GM21528 (cell line): ENCODE results near the gene SUPT3H.
A peak's percentile ranks its signal among the peaks of the same experiment; 100 is the strongest.

ENCODE experiments used
- ATAC-seq: cut with Tn5 transposase; IDR thresholded peaks from one replicate; pipeline ENCODE4 v1.9.1; 2021; ENCODE audit warnings: mild to moderate bottlenecking, moderate library complexity; ENCODE audit not compliant: unreplicated experiment, low FRiP score

SUPT3H gene

DNA sequence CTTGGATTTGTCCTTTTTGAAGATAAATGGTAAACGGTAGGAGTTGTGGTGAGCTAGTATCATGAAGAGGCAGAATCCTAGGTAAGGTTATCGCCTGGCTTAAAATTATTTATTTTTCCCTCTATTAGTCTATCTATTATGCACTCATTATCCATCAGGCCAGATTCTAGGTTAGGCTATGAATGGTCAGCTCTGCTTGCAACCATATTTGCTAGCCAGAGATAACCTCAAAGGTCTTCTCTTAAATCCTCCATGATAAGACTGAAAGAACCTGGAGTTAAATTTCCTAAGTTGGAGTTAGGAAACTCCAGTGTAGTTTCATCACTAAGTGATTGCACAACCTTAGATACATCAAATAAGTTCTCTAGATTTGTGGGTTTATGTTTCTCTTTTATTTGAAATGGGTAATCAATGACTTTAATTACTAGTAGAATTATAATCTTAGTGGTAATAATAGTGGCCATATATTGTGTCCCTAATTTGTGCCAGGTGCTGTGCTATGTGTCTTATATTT is 351.7 kb downstream of the SUPT3H start:
- ATAC-seq, result no peak

DNA sequence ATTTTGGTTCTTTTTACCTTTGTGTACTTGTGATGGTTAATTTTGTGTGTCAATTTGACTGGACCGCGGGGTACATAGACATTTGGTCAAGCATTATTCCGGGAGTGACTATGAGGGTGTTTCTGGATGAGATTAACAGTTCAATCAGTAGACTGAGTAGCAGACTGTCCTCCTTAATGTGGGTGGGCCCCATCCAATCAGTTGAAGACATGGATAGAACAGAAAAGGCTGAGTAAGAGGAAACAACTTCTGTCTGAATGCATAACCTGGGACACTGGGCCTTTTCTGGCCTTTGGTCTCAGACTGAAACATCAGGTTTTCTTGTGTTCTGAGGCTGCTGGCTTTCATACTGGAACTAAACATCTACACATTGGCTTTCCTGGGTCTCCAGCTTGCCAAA is 353.1 kb downstream of the SUPT3H start:
- no peak for ATAC-seq

GRCh38 chr6:45021676-45022075 is 356.1 kb downstream of the SUPT3H start:
- no peak for ATAC-seq

DNA sequence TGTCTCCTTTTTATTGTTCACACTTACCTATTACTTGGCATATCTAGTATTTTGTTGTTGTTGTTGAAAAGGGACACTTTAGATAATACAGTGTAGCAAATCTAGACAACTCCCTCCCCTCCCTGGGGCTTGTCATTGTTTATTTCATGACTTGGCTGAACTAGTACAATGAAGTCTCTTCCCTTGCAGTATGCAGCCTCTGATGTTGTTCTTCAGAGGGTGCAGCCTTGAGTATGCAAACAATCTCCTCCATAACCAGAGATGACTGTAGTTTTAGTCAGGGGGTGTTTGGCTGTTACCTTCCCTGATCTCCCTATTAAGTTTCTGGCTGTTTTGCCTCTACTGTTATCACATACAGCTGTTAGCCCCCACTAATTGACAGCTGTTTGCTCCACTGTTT is 365.0 kb downstream of the SUPT3H start:
- no peak for ATAC-seq

DNA sequence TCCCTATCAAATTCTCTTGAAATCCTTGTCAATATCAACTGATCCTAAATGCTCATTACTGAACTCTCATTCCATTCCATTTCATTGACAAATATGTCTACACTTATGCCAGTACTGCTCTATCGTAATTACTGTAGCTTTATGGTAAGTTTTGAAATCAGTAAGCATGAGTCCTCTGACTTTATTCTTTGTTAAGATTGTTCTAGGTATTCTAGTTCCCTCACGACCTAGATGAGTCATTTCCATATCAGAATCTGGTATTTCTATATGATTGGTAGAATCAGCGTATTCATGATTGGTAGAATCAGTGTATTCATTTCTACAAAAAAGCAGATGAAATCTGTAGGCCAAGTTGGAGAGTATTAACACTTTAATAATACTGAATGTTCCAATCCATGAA is 368.2 kb downstream of the SUPT3H start:
- ATAC-seq, result no peak

GRCh38 chr6:45006893-45007292 is 370.8 kb downstream of the SUPT3H start:
- ATAC-seq, result no peak

GRCh38 chr6:45003961-45004360 is 373.8 kb downstream of the SUPT3H start:
- ATAC-seq, result no peak

GRCh38 chr6:45003387-45003786 is 374.3 kb downstream of the SUPT3H start:
- ATAC-seq, result no peak

DNA sequence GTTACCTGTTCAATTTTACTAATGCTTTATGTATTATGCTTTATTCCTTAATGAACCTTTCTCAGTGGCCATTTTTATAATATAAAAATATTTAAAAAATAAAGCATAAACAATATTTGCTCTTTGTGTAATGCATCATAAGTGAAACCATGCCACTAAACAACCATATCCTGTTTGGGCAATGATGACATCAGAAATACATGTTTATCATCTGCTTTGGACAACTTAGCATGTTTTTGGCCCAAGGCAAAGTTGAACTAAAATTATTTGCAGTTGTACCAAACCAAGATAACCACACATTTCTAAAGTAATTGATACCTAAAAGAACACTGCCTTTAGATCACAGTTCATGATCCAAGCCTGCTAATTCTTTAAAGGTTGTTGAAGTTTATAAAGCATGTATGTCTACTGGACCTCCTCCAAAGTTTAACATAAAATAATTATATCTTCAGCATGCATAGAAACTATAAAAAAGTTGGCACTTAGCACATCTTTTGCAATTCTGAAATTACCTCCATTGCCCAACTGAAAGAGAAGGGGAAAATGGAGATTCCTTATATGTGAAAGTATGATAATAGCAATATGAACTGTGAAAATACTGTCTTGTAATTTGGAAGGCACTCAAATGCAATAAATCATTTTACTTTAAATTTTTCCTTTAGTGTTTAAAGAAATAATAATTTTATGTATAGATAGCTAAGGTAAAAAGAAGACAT is 375.2 kb downstream of the SUPT3H start:
- ATAC-seq, result no peak

- peak; percentile 100 for ATAC-seq
Measured at GRCh38 chr6:45001663-45002062, 376.1 kb downstream of the SUPT3H start.

DNA sequence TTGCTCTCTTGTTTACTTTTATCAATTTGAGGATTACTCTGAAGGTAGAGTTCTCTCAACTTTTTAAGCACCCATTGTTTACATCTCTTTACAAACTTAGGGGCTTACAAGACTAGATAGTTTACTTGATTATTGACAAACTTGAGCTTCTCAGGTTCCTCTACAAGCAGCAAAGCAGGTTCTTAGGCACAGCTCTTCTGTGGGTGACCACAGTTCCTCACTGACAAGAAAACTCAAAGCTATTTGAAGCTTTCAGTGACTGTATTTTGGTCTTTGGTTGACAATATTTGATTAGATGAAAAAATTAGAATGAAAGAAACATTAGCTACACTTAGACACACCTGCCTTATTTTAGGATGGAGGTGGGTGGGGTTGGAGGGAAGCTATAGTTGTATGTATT is 376.9 kb downstream of the SUPT3H start:
- no peak for ATAC-seq

- ATAC-seq, result no peak
Measured at GRCh38 chr6:44999066-44999465, 378.7 kb downstream of the SUPT3H start.

DNA sequence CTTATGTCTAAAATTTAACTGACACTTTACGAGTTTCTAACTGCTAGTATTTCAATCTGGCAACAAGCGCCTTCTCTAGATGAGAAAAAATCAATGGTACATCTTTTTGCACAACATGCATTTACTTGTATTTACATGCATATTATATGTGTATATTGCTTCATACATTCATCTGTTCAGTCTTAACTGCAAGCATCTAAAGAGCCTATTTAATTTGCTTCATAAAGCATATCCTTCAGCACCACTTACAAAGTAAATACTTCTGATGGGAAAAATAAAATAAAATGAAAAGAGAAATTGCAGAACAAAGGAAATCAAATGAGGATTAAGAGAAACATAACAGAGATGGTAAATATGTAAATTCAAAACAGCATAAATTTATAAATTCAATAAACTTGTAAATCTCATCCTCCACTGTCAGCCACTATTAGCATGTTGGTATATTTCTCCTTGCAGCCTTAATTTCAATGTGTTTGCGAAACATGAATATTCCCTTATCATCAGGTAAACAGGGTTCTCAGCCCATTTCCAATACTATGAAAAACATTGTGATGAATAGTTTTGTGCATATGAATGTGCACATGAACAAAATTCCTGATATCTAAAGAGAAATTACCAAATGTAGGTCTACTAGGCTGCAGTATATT is 382.1 kb downstream of the SUPT3H start:
- ATAC-seq, result no peak

DNA sequence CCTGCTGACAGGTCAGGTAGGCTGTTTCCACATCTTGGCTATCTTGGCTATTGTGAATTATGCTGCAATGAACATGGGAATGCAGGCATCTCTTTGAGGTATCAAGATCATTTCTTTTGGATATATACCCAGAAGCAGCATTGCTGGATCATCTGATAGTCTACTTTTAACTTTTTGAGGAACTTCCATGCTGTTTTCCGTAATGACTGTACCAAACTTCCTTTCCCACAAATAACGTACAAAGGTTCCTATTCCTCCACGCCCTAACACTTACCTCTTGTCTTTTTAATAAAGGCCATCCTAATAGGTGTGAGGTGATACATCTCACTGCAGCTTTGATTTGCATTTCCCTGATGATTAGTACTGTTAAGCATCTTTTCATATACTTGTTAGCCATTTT is 388.3 kb downstream of the SUPT3H start:
- ATAC-seq, result no peak

- no peak for ATAC-seq
Measured at GRCh38 chr6:44985006-44985405, 392.7 kb downstream of the SUPT3H start.

GRCh38 chr6:44983467-44984365 is 394.0 kb downstream of the SUPT3H start:
- no peak for ATAC-seq

GRCh38 chr6:44980841-44981240 is 396.9 kb downstream of the SUPT3H start:
- ATAC-seq, result no peak

GRCh38 chr6:44976677-44977641 is 400.8 kb downstream of the SUPT3H start:
- peak; percentile 68 for ATAC-seq

DNA sequence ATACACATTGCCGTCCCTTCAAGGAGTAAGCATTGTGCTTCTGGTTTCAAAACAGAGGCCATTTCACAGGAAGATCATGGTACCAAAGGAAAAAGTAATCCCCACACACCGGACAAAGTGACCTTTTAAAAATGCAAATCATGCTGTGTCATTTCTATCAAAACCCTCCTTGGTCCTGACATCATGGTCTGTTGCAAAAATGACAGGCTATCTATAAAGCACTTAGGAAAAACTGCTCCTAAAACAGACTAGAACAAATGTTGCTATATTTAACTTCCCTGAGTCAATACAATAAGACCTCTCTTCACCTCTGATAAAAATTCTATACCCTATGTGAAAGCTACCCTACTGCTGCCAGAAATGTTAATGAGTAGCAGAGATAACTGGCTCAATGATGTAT is 403.2 kb downstream of the SUPT3H start:
- ATAC-seq, result no peak

DNA sequence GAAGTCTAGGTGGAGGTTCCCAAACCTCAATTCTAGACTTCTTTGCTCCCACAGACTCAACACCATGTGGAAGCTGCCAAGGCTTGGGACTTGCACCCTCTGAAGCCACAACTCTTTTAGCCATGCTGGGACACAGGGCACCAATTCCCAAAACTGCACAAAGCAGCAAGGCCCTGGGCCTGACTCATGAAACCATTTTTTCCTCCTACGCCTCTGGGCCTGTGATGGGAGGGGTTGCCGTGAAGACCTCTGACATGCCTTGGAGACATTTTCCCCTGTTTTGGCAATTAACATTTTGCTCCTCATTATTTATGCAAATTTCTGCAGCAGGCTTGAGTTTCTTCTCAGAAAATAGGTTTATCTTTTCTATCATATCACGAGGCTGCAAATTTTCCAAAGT is 405.0 kb downstream of the SUPT3H start:
- ATAC-seq, result no peak
